T-cell (primary cell): ENCODE results near the gene CUL1. TPM values are rescaled to one million over a fixed set of nuclear protein-coding genes. Genes with fewer than 3 reads are reported as not detected.
A peak's percentile ranks its signal among the peaks of the same experiment; 100 is the strongest.

Experiments used
- ATAC-seq, 4 experiments: fragments of 200-7000 bp in 3 of 4; fragments of 150-1000 bp in 1 of 4; cut with Tn5 transposase; replicated peaks in 1 of 4; 1 replicate in 3 of 4; 2 replicates in 1 of 4; pipeline ENCODE4 v1.10.0; 2021; ENCODE audit warnings: moderate library complexity in 3 of 4, mild to moderate bottlenecking in 2 of 4, moderate number of reproducible peaks in 1 of 4
- CTCF ChIA-PET, 2 donors: fragments of 300-600 bp; sonication (Branson Sonifier 250); formaldehyde crosslinking; loops; one replicate each; lab custom pipeline; 2022; ENCODE audit warnings: antibody characterized with exemption in 2 of 2; lab: Charles Lee
- POLR2A ChIA-PET, 2 donors: fragments of 300-600 bp; sonication (Branson Sonifier 250); formaldehyde crosslinking; loops; one replicate each; lab custom pipeline; 2022; ENCODE audit warnings: antibody characterized with exemption in 2 of 2; lab: Charles Lee
- DNase-seq, 35 experiments: peaks; one replicate each; pipeline versions ENCODE4 v3.0.0 to v3.0.0-alpha.2; 2013 to 2023
- H3K27ac ChIP-seq: one replicate; pipeline ENCODE4 v1.5.1; 2013; ENCODE audit warnings: low read length
- H3K27me3 ChIP-seq, 2 experiments: replicated peaks in 1 of 2; 1 replicate in 1 of 2; 2 replicates in 1 of 2; pipeline versions ENCODE4 v1.6.1 to v1.7.0; 2013; ENCODE audit warnings: low read length in 1 of 2, mixed read lengths in 1 of 2; ENCODE audit not compliant: control insufficient read depth in 2 of 2, insufficient read depth in 2 of 2; ENCODE audit errors: extremely low read depth in 1 of 2
- H3K36me3 ChIP-seq, 2 donors: 1 replicate in 1 of 2; 2 replicates in 1 of 2; pipeline versions ENCODE4 v1.6.1 to v1.7.0; 2013; ENCODE audit warnings: low read length in 1 of 2; ENCODE audit not compliant: control insufficient read depth in 2 of 2, insufficient read depth in 1 of 2; ENCODE audit errors: extremely low read depth in 1 of 2
- H3K4me1 ChIP-seq, 2 experiments: 1 replicate in 1 of 2; 2 replicates in 1 of 2; pipeline versions ENCODE4 v1.6.1 to v1.7.0; 2013; ENCODE audit warnings: low read length in 2 of 2, mixed read lengths in 1 of 2; ENCODE audit not compliant: insufficient read depth in 2 of 2, control insufficient read depth in 1 of 2; ENCODE audit errors: extremely low read depth in 1 of 2
- H3K4me3 ChIP-seq, 2 donors: 1 replicate in 1 of 2; 2 replicates in 1 of 2; pipeline versions ENCODE4 v1.5.1 to v1.7.0; 2013; ENCODE audit warnings: mild to moderate bottlenecking in 2 of 2, low read length in 1 of 2, moderate library complexity in 1 of 2; ENCODE audit not compliant: control insufficient read depth in 1 of 2; ENCODE audit errors: extremely low read depth in 1 of 2
- H3K9me3 ChIP-seq: 2 replicates; pipeline ENCODE4 v1.7.0; 2013
- H3K27ac Mint-ChIP-seq, 2 donors: one replicate each; pipeline ENCODE4 v1.8.0; 2020 to 2021; ENCODE audit warnings: mild to moderate bottlenecking in 2 of 2, mixed read lengths in 2 of 2
- H3K27me3 Mint-ChIP-seq, 2 donors: one replicate each; pipeline ENCODE4 v1.8.0; 2021 to 2022; ENCODE audit warnings: mixed read lengths in 2 of 2
- H3K36me3 Mint-ChIP-seq: one replicate; pipeline ENCODE4 v1.8.0; 2021; ENCODE audit warnings: mixed read lengths
- H3K4me1 Mint-ChIP-seq, 3 donors: one replicate each; pipeline ENCODE4 v1.8.0; 2020 to 2022; ENCODE audit warnings: mixed read lengths in 3 of 3, mild to moderate bottlenecking in 1 of 3
- H3K4me3 Mint-ChIP-seq, 3 donors: one replicate each; pipeline ENCODE4 v1.8.0; 2020 to 2022; ENCODE audit warnings: mild to moderate bottlenecking in 3 of 3, mixed read lengths in 3 of 3, moderate library complexity in 3 of 3
- H3K9me3 Mint-ChIP-seq, 3 donors: one replicate each; pipeline ENCODE4 v1.8.0; 2020 to 2022; ENCODE audit warnings: mixed read lengths in 3 of 3
- WGBS: methylation state at CpG from one replicate; pipeline ENCODE4 v1.1.5; 2013; ENCODE audit warnings: missing lambda C conversion rate; ENCODE audit not compliant: insufficient coverage; 5-methylcytosine and 5-hydroxymethylcytosine counted together
- total RNA-seq, 35 experiments: library from RNA in 6 of 35; stranded (reverse) in 6 of 35; fragments of 120-200 nt in 1 of 35; gene quantifications; one replicate each; pipeline versions ENCODE4 v1.2.1 to v1.2.4 and lab custom pipeline; 2013 to 2026

CUL1 gene
- total RNA-seq, 5 donors from 2014 or later (not counting 1 experiment from before 2014, with no cell fraction given), result 42.3 to 53.7 (median 49.9) TPM

- ChIA-PET CTCF (interaction anchor here in 1 of 2 donors (0.6 kb wide), 1 partner anchor 10 kb away, joined by 3 read pairs; no protein-coding TSS in a partner anchor), POLR2A (no interaction called here)
- no peak overlapping the region for H3K27ac ChIP-seq
- peaks cover 18 to 69% of the 10 kb centered on the region in 2 donors for H3K36me3 ChIP-seq
- H3K27ac Mint-ChIP-seq, result no peak overlapping the region
- 100% methylated on average over 4 of the region's 5 CpGs for WGBS
- H3K27me3 Mint-ChIP-seq, result no peaks in the 10 kb centered on the region
- H3K4me1 Mint-ChIP-seq, result no peaks in the 10 kb centered on the region
- H3K4me1 ChIP-seq, result no peaks in the 10 kb centered on the region
- H3K4me3 ChIP-seq, result no peak overlapping the region
- peaks cover 52% of the 10 kb centered on the region for H3K36me3 Mint-ChIP-seq
- no peak overlapping the region for H3K4me3 Mint-ChIP-seq
- H3K9me3 ChIP-seq, result no peaks in the 10 kb centered on the region
- no peaks in the 10 kb centered on the region for H3K9me3 Mint-ChIP-seq
- H3K27me3 ChIP-seq, result no peaks in the 10 kb centered on the region
- DNase-seq (no peak), ATAC-seq (no peak)
Measured at GRCh38 chr7:148803094-148803493, 104.4 kb downstream of the CUL1 start.

- DNase-seq (no peak), ATAC-seq (no peak)
- Histone ChIP-seq H3K4me3 (no peak overlapping the region), H3K27me3 (no peaks in the 10 kb centered on the region), H3K27ac (no peak overlapping the region), H3K4me1 (no peaks in the 10 kb centered on the region), H3K36me3 (peaks cover 17 to 67% of the 10 kb centered on the region in 2 donors), H3K9me3 (no peaks in the 10 kb centered on the region)
- Mint-ChIP-seq H3K9me3 (no peaks in the 10 kb centered on the region), H3K27me3 (no peaks in the 10 kb centered on the region), H3K27ac (no peak overlapping the region), H3K4me3 (no peak overlapping the region), H3K4me1 (no peaks in the 10 kb centered on the region), H3K36me3 (peaks cover 39% of the 10 kb centered on the region)
- WGBS, result 86% methylated on average over 3 of the region's 10 CpGs
- ChIA-PET CTCF (interaction anchor here (0.6 kb wide), 2 partner anchors 246 to 1561 kb away, joined by 3 to 6 read pairs; no protein-coding TSS in a partner anchor), POLR2A (interaction anchor here in 1 of 2 donors (0.6 to 0.7 kb wide), 2 partner anchors 29 to 108 kb away, joined by 5 to 9 read pairs; no protein-coding TSS in a partner anchor)
Measured at GRCh38 chr7:148804343-148805235, 105.9 kb downstream of the CUL1 start.

- POLR2A ChIA-PET, result no interaction called here
- ATAC-seq, result no peak
- Histone ChIP-seq H3K9me3 (no peaks in the 10 kb centered on the region), H3K4me3 (no peak overlapping the region), H3K36me3 (peaks cover 14 to 57% of the 10 kb centered on the region in 2 donors), H3K27me3 (no peaks in the 10 kb centered on the region), H3K4me1 (no peaks in the 10 kb centered on the region), H3K27ac (no peak overlapping the region)
- Mint-ChIP-seq H3K36me3 (peaks cover 29% of the 10 kb centered on the region), H3K4me1 (no peaks in the 10 kb centered on the region), H3K27ac (peak overlapping the region in 1 of 2 donors; percentile 12), H3K9me3 (no peaks in the 10 kb centered on the region), H3K27me3 (no peaks in the 10 kb centered on the region), H3K4me3 (no peak overlapping the region)
- WGBS, result 100% methylated on average over 4 of the region's 7 CpGs
- no peak for DNase-seq
- CTCF ChIA-PET, result no interaction called here
Measured at GRCh38 chr7:148806187-148806586, 107.5 kb downstream of the CUL1 start.

- H3K27me3 Mint-ChIP-seq, result no peaks in the 10 kb centered on the region
- H3K4me1 Mint-ChIP-seq, result peaks cover 0 to under 1% (median 0%) of the 10 kb centered on the region in 3 donors
- no CpG with 5 or more reads among the region's 4 CpGs for WGBS
- H3K27ac Mint-ChIP-seq, result peak overlapping the region in 1 of 2 donors; percentile 17
- no peaks in the 10 kb centered on the region for H3K9me3 ChIP-seq
- no peak overlapping the region for H3K4me3 Mint-ChIP-seq
- ChIA-PET CTCF (interaction anchor here in 1 of 2 donors (0.7 kb wide), 1 partner anchor 75 kb away, joined by 5 read pairs; no protein-coding TSS in a partner anchor), POLR2A (no interaction called here)
- peaks cover 23% of the 10 kb centered on the region for H3K36me3 Mint-ChIP-seq
- no peak for ATAC-seq
- H3K27ac ChIP-seq, result no peak overlapping the region
- H3K4me3 ChIP-seq, result no peak overlapping the region
- no peaks in the 10 kb centered on the region for H3K9me3 Mint-ChIP-seq
- no peaks in the 10 kb centered on the region for H3K4me1 ChIP-seq
- no peaks in the 10 kb centered on the region for H3K27me3 ChIP-seq
- peaks cover 14 to 52% of the 10 kb centered on the region in 2 donors for H3K36me3 ChIP-seq
- DNase-seq, result no peak
Measured at GRCh38 chr7:148807436-148807835, 108.7 kb downstream of the CUL1 start.

GRCh38 chr7:148809856-148810255 is 111.2 kb downstream of the CUL1 start:
- ChIA-PET POLR2A (no interaction called here), CTCF (no interaction called here)
- WGBS, result 91% methylated on average over 4 of the region's 4 CpGs
- Histone ChIP-seq H3K36me3 (peaks cover 10 to 48% of the 10 kb centered on the region in 2 donors), H3K4me3 (no peak overlapping the region), H3K27me3 (no peaks in the 10 kb centered on the region), H3K27ac (no peak overlapping the region), H3K4me1 (no peaks in the 10 kb centered on the region), H3K9me3 (no peaks in the 10 kb centered on the region)
- ATAC-seq (no peak), DNase-seq (no peak)
- H3K36me3 Mint-ChIP-seq, result peaks cover 23% of the 10 kb centered on the region
- H3K4me1 Mint-ChIP-seq, result peaks cover 4 to 16% (median 10%) of the 10 kb centered on the region in 3 donors
- no peak overlapping the region for H3K4me3 Mint-ChIP-seq
- no peak overlapping the region for H3K27ac Mint-ChIP-seq
- no peaks in the 10 kb centered on the region for H3K9me3 Mint-ChIP-seq
- H3K27me3 Mint-ChIP-seq, result no peaks in the 10 kb centered on the region

- Mint-ChIP-seq H3K27ac (no peak overlapping the region), H3K9me3 (no peaks in the 10 kb centered on the region), H3K36me3 (peaks cover 16% of the 10 kb centered on the region), H3K27me3 (no peaks in the 10 kb centered on the region), H3K4me1 (peaks cover 4 to 16% (median 10%) of the 10 kb centered on the region in 3 donors), H3K4me3 (no peak overlapping the region)
- POLR2A ChIA-PET, result no interaction called here
- peaks cover 10 to 39% of the 10 kb centered on the region in 2 donors for H3K36me3 ChIP-seq
- CTCF ChIA-PET, result no interaction called here
- ATAC-seq, result no peak
- no peaks in the 10 kb centered on the region for H3K27me3 ChIP-seq
- no peaks in the 10 kb centered on the region for H3K4me1 ChIP-seq
- no peak for DNase-seq
- no peak overlapping the region for H3K4me3 ChIP-seq
- no peak overlapping the region for H3K27ac ChIP-seq
- 82% methylated on average over 3 of the region's 4 CpGs for WGBS
- no peaks in the 10 kb centered on the region for H3K9me3 ChIP-seq
Measured at GRCh38 chr7:148811892-148812291, 113.2 kb downstream of the CUL1 start.
